Measurements from ENCODE around the gene WDFY4. TPM values are rescaled to one million over a fixed set of nuclear protein-coding genes. Genes with fewer than 3 reads are reported as not detected.

The WDFY4 gene
- total RNA-seq, 1 experiment from 2014 or later = 0.23 TPM

GRCh38 chr10:48965460-48965859 is 280.8 kb downstream of the WDFY4 start:
- ATAC-seq (no peak), DNase-seq (ENCODE audit: low read depth, low spot score) (no peak)
- ChIA-PET POLR2A (no interaction called here), CTCF (no interaction called here)
- no peak overlapping the region for H3K4me3 ChIP-seq (ENCODE audit: low read depth in 2 of 2, low read length in 2 of 2)
- no peak overlapping the region for H3K27ac ChIP-seq (ENCODE audit: low read length)
- BruUV-seq (replicated peaks) = no TSS peak
- no peaks in the 10 kb centered on the region for H3K9me3 ChIP-seq (ENCODE audit: control insufficient read depth, insufficient read depth, low read depth, low read length)
- H3K27me3 ChIP-seq (ENCODE audit: control insufficient read depth, insufficient read depth, low read length) = no peaks in the 10 kb centered on the region
- intact Hi-C loops (cut with micrococcal nuclease; ENCODE audit: unreplicated experiment) = no loop called here
- TF ChIP-seq SIN3A (IDR thresholded peaks at IDR 0.05; ENCODE audit: borderline replicate concordance, insufficient read depth, low read depth, low read length) (no peak), REST (IDR thresholded peaks at IDR 0.05; ENCODE audit: insufficient read depth in 1 of 2, low read depth in 2 of 2, low read length in 1 of 2) (no peak)
- TF ChIP-seq, protein P1, sequence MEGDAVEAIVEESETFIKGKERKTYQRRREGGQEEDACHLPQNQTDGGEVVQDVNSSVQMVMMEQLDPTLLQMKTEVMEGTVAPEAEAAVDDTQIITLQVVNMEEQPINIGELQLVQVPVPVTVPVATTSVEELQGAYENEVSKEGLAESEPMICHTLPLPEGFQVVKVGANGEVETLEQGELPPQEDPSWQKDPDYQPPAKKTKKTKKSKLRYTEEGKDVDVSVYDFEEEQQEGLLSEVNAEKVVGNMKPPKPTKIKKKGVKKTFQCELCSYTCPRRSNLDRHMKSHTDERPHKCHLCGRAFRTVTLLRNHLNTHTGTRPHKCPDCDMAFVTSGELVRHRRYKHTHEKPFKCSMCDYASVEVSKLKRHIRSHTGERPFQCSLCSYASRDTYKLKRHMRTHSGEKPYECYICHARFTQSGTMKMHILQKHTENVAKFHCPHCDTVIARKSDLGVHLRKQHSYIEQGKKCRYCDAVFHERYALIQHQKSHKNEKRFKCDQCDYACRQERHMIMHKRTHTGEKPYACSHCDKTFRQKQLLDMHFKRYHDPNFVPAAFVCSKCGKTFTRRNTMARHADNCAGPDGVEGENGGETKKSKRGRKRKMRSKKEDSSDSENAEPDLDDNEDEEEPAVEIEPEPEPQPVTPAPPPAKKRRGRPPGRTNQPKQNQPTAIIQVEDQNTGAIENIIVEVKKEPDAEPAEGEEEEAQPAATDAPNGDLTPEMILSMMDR (IDR thresholded peaks at IDR 0.05) = no peak
- H3K36me3 ChIP-seq (ENCODE audit: control insufficient read depth, insufficient read depth, low read length) = no peaks in the 10 kb centered on the region
- in situ Hi-C loops (cut with HindIII; ENCODE audit: low pct_unique_long_range_greater_than_20kb, low sequenced_read_pairs) = no loop called here
- no peaks in the 10 kb centered on the region for H3K4me1 ChIP-seq (ENCODE audit: control insufficient read depth, insufficient read depth, low read length)

- Histone ChIP-seq H3K9me3 (ENCODE audit: control insufficient read depth, insufficient read depth, low read depth, low read length) (no peaks in the 10 kb centered on the region), H3K27me3 (ENCODE audit: control insufficient read depth, insufficient read depth, low read length) (peaks cover 2% of the 10 kb centered on the region; the same call in 1 of the 2 replicates), H3K4me1 (ENCODE audit: control insufficient read depth, insufficient read depth, low read length) (no peaks in the 10 kb centered on the region), H3K4me3 (ENCODE audit: low read depth in 2 of 2, low read length in 2 of 2) (no peak overlapping the region), H3K36me3 (ENCODE audit: control insufficient read depth, insufficient read depth, low read length) (no peaks in the 10 kb centered on the region), H3K27ac (ENCODE audit: low read length) (no peak overlapping the region)
- intact Hi-C loops (cut with micrococcal nuclease; ENCODE audit: unreplicated experiment) (no loop called here), in situ Hi-C loops (cut with HindIII; ENCODE audit: low pct_unique_long_range_greater_than_20kb, low sequenced_read_pairs) (no loop called here)
- ChIA-PET POLR2A (no interaction called here), CTCF (no interaction called here)
- ATAC-seq (no peak), DNase-seq (ENCODE audit: low read depth, low spot score) (no peak)
- TF ChIP-seq POLR2AphosphoS5 (IDR thresholded peaks at IDR 0.05; ENCODE audit: low read depth, low read length) (no peak), SIN3A (IDR thresholded peaks at IDR 0.05; ENCODE audit: borderline replicate concordance, insufficient read depth, low read depth, low read length) (no peak), REST (IDR thresholded peaks at IDR 0.05; ENCODE audit: insufficient read depth in 1 of 2, low read depth in 2 of 2, low read length in 1 of 2) (no peak), TCF7L2 (IDR thresholded peaks at IDR 0.05; ENCODE audit: low read depth, low read length) (no peak)
- TF ChIP-seq, protein P1 (IDR thresholded peaks at IDR 0.05) = no peak
- no TSS peak for BruUV-seq (replicated peaks)
Measured at GRCh38 chr10:48968036-48968435, 283.4 kb downstream of the WDFY4 start.
